Sigmoid colon (tissue), 7 donors: ENCODE measurements around the gene KCNQ5. TPM values are rescaled to one million over a fixed set of nuclear protein-coding genes. Genes with fewer than 3 reads are reported as not detected.
"Not testable (repeated sequence)": the region's sequence is repeated elsewhere in the genome, so short reads cannot be mapped to it uniquely, and the experiment has no call there.

Experiments used
- DNase-seq: peaks from one replicate; pipeline ENCODE4 v3.0.0-alpha.2; 2019
- H3K27ac ChIP-seq, 4 donors: fragments of 200-600 bp; sonication (generic); one replicate each; pipeline ENCODE4 v1.5.1; 2016 to 2019; ENCODE audit warnings: mild to moderate bottlenecking in 1 of 4
- H3K27me3 ChIP-seq, 3 donors: fragments of 200-600 bp; sonication (generic); one replicate each; pipeline ENCODE4 v1.5.1; 2019; ENCODE audit warnings: mild to moderate bottlenecking in 1 of 3
- H3K36me3 ChIP-seq, 4 donors: fragments of 200-600 bp; sonication (generic); one replicate each; pipeline ENCODE4 v1.5.1; 2016 to 2019
- H3K4me1 ChIP-seq, 4 donors: fragments of 200-600 bp; sonication (generic); one replicate each; pipeline ENCODE4 v1.5.1; 2017 to 2019
- H3K4me3 ChIP-seq, 4 donors: fragments of 200-600 bp; sonication (generic); one replicate each; pipeline ENCODE4 v1.5.1; 2017 to 2019; ENCODE audit warnings: mild to moderate bottlenecking in 2 of 4, moderate library complexity in 1 of 4
- H3K9me3 ChIP-seq, 4 donors: fragments of 200-600 bp in 3 of 4; sonication (generic) in 3 of 4; one replicate each; pipeline versions ENCODE4 v1.5.1 to v1.6.1; 2013 to 2019
- CTCF ChIP-seq, 4 experiments: fragments of 450-650 bp in 3 of 4; fragments of 200-600 bp in 1 of 4; IDR thresholded peaks; one replicate each; pipeline ENCODE4 v1.5.1; 2016 to 2019; ENCODE audit warnings: antibody characterized with exemption in 4 of 4, mild to moderate bottlenecking in 3 of 4, moderate library complexity in 2 of 4
- EP300 ChIP-seq, 4 donors: sonication (generic); formaldehyde crosslinking; IDR thresholded peaks; one replicate each; pipeline ENCODE4 v1.6.1; 2017; ENCODE audit warnings: antibody characterized with exemption in 4 of 4
- POLR2A ChIP-seq, 2 donors: fragments of 450-650 bp; IDR thresholded peaks; one replicate each; pipeline ENCODE4 v1.6.1; 2016; ENCODE audit warnings: antibody characterized with exemption in 2 of 2, mild to moderate bottlenecking in 2 of 2, moderate library complexity in 2 of 2
- POLR2AphosphoS5 ChIP-seq, 4 donors: sonication (generic); formaldehyde crosslinking; IDR thresholded peaks; one replicate each; pipeline ENCODE4 v1.6.1; 2017; ENCODE audit warnings: antibody characterized with exemption in 4 of 4
- WGBS, 2 donors: extraction: QIAGEN DNeasy Blood & Tissue Kit; methylation state at CpG; one replicate each; pipeline ENCODE4 v1.1.7; 2013; 5-methylcytosine and 5-hydroxymethylcytosine counted together
- intact Hi-C: fragments of 100-400 bp; cut with DNase I; formaldehyde crosslinking; loops from one replicate; pipeline ENCODE4 v1.15.1; 2023
- polyA plus RNA-seq, 3 donors: library from polyadenylated mRNA; stranded (reverse); fragments of 200-250 nt; gene quantifications; one replicate each; pipeline ENCODE4 v1.2.3, GENCODE V29; 2013
- total RNA-seq, 4 donors: library from RNA; depleted of rRNA; stranded (reverse); fragments of >200 nt; gene quantifications; one replicate each; pipeline ENCODE4 v1.1.0, GENCODE V29; 2016
- donor health status: healthy with polysubstance abuse.
- donor health status: Bipolar disorder and iron deficiency.
- donor health status: healthy.

The KCNQ5 gene
- total and polyA plus RNA-seq, 7 donors, result 0.49 to 2.1 (median 1.1) TPM; not detected in 2

DNA sequence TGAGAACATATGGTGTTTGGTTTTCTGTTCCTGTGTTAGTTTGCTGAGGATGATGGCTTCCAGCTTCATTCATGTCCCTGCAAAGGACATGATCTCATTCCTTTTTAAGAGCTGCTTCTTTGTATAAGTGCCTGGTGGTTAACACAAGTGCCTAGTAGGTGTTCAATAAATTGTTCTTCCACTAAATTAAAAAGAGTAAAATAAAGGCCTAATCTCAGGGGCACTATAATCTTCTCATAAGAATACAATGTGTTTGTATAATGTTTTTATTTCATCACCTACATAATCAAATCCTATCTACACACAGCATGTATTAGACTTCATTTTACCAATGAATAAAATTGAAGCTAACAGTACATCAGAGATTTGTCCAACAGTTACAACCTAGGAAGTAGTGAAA lies 350.7 kb downstream of the KCNQ5 start:
- intact Hi-C loops, result no loop called here
- DNase-seq, result no peak
- Histone ChIP-seq H3K36me3 (no peaks in the 10 kb centered on the region), H3K9me3 (no peaks in the 10 kb centered on the region), H3K4me3 (no peak overlapping the region), H3K4me1 (peaks cover 0 to 26% (median 13%) of the 10 kb centered on the region in 4 donors), H3K27ac (no peak overlapping the region), H3K27me3 (no peaks in the 10 kb centered on the region)
- TF ChIP-seq EP300 (IDR thresholded peaks at IDR 0.05), result no peak
- no peak for TF ChIP-seq POLR2A (IDR thresholded peaks at IDR 0.05)
- TF ChIP-seq POLR2AphosphoS5 (IDR thresholded peaks at IDR 0.05), result no peak
- TF ChIP-seq CTCF (IDR thresholded peaks at IDR 0.05), result no peak

GRCh38 chr6:72974276-72974675 lies 352.4 kb downstream of the KCNQ5 start:
- intact Hi-C loops, result no loop called here
- no peaks in the 10 kb centered on the region for H3K27me3 ChIP-seq
- no peaks in the 10 kb centered on the region for H3K9me3 ChIP-seq
- WGBS, 2 donors, result 32 to 57% methylated on average over 2 of the region's 2 CpGs
- no peak for TF ChIP-seq EP300 (IDR thresholded peaks at IDR 0.05)
- no peak for TF ChIP-seq CTCF (IDR thresholded peaks at IDR 0.05)
- no peak for TF ChIP-seq POLR2AphosphoS5 (IDR thresholded peaks at IDR 0.05)
- TF ChIP-seq POLR2A (IDR thresholded peaks at IDR 0.05), result no peak
- H3K36me3 ChIP-seq, result no peaks in the 10 kb centered on the region
- H3K4me3 ChIP-seq, result no peak overlapping the region
- DNase-seq, result no peak
- H3K27ac ChIP-seq, result no peak overlapping the region
- peaks cover 0 to 26% (median 13%) of the 10 kb centered on the region in 4 donors for H3K4me1 ChIP-seq

GRCh38 chr6:72975352-72975752 lies 353.5 kb downstream of the KCNQ5 start:
- intact Hi-C loops, result no loop called here
- Histone ChIP-seq H3K4me3 (no peak overlapping the region), H3K9me3 (no peaks in the 10 kb centered on the region), H3K27me3 (no peaks in the 10 kb centered on the region), H3K27ac (peak overlapping the region in 3 of 4 donors; percentile 16 to 33 (median 17)), H3K36me3 (no peaks in the 10 kb centered on the region), H3K4me1 (peaks cover 0 to 26% (median 13%) of the 10 kb centered on the region in 4 donors)
- 45 to 58% methylated on average over 1 of the region's 1 CpG for WGBS, 2 donors
- DNase-seq, result no peak
- TF ChIP-seq CTCF (IDR thresholded peaks at IDR 0.05), result no peak
- no peak for TF ChIP-seq POLR2A (IDR thresholded peaks at IDR 0.05)
- no peak for TF ChIP-seq POLR2AphosphoS5 (IDR thresholded peaks at IDR 0.05)
- no peak for TF ChIP-seq EP300 (IDR thresholded peaks at IDR 0.05)

DNA sequence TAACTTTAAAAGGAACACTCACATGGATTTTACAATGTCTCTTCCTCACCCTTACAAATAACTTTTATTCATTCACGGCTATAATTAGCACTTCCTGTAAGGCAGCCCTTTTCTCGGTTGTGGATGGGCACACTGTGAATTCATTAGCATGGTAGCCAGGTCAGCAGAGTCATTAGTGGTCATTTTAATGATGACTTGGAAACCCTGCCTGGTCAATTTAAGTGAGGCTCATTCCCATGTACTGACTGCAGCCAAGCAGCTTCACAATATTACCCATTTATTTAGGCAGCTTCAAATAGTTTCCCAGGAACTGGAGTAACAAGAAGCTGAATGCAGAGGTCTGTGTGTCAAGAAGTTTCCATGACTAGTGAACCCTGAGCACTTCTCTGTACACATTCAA lies 354.6 kb downstream of the KCNQ5 start:
- no peak for DNase-seq
- H3K4me3 ChIP-seq, result no peak overlapping the region
- WGBS, 2 donors, result 48 to 49% methylated on average over 2 of the region's 2 CpGs
- H3K27ac ChIP-seq, result no peak overlapping the region
- peaks cover 0 to 26% (median 13%) of the 10 kb centered on the region in 4 donors for H3K4me1 ChIP-seq
- H3K36me3 ChIP-seq, result no peaks in the 10 kb centered on the region
- no peaks in the 10 kb centered on the region for H3K27me3 ChIP-seq
- TF ChIP-seq POLR2A (IDR thresholded peaks at IDR 0.05) (no peak), POLR2AphosphoS5 (IDR thresholded peaks at IDR 0.05) (no peak), CTCF (IDR thresholded peaks at IDR 0.05) (no peak), EP300 (IDR thresholded peaks at IDR 0.05) (no peak)
- H3K9me3 ChIP-seq, result no peaks in the 10 kb centered on the region
- intact Hi-C loops, result no loop called here

GRCh38 chr6:72977114-72977513 lies 355.2 kb downstream of the KCNQ5 start:
- 50 to 65% methylated on average over 1 of the region's 1 CpG for WGBS, 2 donors
- TF ChIP-seq POLR2AphosphoS5 (IDR thresholded peaks at IDR 0.05), result no peak
- no peak for TF ChIP-seq EP300 (IDR thresholded peaks at IDR 0.05)
- TF ChIP-seq POLR2A (IDR thresholded peaks at IDR 0.05), result no peak
- TF ChIP-seq CTCF (IDR thresholded peaks at IDR 0.05), result no peak
- Histone ChIP-seq H3K27ac (no peak overlapping the region), H3K9me3 (no peaks in the 10 kb centered on the region), H3K27me3 (no peaks in the 10 kb centered on the region), H3K4me3 (no peak overlapping the region), H3K36me3 (no peaks in the 10 kb centered on the region), H3K4me1 (peaks cover 0 to 26% (median 13%) of the 10 kb centered on the region in 4 donors)
- no peak for DNase-seq
- intact Hi-C loops, result no loop called here

DNA sequence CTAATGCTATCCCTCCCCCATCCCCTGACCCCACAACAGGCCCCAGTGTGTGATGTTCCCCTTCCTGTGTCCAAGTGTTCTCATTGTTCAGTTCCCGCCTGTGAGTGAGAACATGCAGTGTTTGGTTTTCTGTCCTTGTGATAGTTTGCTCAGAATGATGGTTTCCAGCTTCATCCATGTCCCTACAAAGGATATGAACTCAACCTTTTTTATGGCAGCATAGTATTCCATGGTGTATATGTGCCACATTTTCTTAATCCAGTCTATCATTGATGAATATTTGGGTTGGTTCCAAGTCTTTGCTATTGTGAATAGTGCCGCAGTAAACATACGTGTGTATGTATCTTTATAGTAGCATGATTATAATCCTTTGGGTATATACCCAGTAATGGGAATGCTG lies 356.9 kb downstream of the KCNQ5 start:
- H3K27ac ChIP-seq, intact Hi-C loops, DNase-seq, H3K27me3 ChIP-seq, H3K9me3 ChIP-seq, H3K36me3 ChIP-seq, H3K4me3 ChIP-seq: not testable (repeated sequence)
- 92 to 97% methylated on average over 3 of the region's 3 CpGs for WGBS, 2 donors
- peaks cover 0 to 26% (median 13%) of the 10 kb centered on the region in 4 donors for H3K4me1 ChIP-seq

DNA sequence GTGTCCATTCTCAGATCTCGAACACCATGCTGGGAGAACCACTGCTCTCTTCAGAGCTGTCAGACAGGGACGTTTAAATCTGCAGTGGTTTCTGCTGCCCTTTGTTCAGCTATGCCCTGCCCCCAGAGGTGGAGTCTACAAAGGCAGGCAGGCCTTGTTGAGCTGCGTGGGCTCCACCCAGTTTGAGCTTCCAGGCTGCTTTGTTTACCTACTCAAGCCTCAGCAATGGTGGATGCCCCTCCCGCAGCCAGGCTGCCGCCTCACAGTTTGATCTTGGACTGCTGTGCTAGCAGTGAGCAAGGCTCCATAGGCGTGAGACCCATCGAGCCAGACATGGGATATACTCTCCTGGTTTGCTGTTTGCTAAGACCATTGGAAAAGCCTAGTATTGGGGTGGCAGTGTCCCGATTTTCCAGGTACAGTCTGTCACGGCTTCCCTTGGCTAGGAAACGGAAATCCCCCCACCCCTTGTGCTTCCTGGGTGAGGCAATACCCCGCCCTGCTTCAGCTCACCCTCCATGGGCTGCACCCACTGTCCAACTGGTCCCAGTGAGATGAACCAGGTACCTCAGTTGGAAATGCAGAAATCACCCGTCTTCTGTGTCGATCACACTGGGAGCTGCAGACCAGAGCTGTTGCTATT lies 362.4 kb downstream of the KCNQ5 start:
- H3K4me1 ChIP-seq, H3K4me3 ChIP-seq, DNase-seq, H3K9me3 ChIP-seq, H3K27ac ChIP-seq, H3K36me3 ChIP-seq, intact Hi-C loops, H3K27me3 ChIP-seq: not testable (repeated sequence)
- 66 to 83% methylated on average over 13 of the region's 13 CpGs for WGBS, 2 donors
